Pancreas (tissue), 10 donors: ENCODE measurements around the gene CBLN3. TPM values are rescaled to one million over a fixed set of nuclear protein-coding genes. Genes with fewer than 3 reads are reported as not detected.
A peak's percentile ranks its signal among the peaks of the same experiment; 100 is the strongest.
"Not testable (repeated sequence)": the region's sequence is repeated elsewhere in the genome, so short reads cannot be mapped to it uniquely, and the experiment has no call there.

Experiments used
- ATAC-seq, 4 donors: fragments of 200-7000 bp; cut with Tn5 transposase; one replicate each; pipeline versions ENCODE4 v1.8.0 to v1.9.1; 2020; ENCODE audit warnings: mild to moderate bottlenecking in 4 of 4, moderate library complexity in 4 of 4
- DNase-seq, 6 donors: peaks; one replicate each; pipeline ENCODE4 v3.0.0-alpha.2; 2020
- FAIRE-seq: peaks from 2 replicates; lab custom pipeline; 2012; peaks lifted over from hg19 to GRCh38; lab: Jason Lieb, UNC
- H3K27ac ChIP-seq, 4 donors: fragments of 200-600 bp; sonication (generic); 1 replicate in 3 of 4; 2 replicates in 1 of 4; pipeline versions ENCODE4 v1.5.0 to v1.8.0; 2020
- H3K27me3 ChIP-seq, 4 donors: fragments of 200-600 bp; one replicate each; pipeline ENCODE4 v1.8.0; 2021
- H3K36me3 ChIP-seq, 3 donors: fragments of 200-600 bp; sonication (generic) in 1 of 3; one replicate each; pipeline versions ENCODE4 v1.5.0 to v1.8.0; 2020 to 2021
- H3K4me1 ChIP-seq, 3 donors: fragments of 200-600 bp; one replicate each; pipeline ENCODE4 v1.8.0; 2021
- H3K4me3 ChIP-seq, 4 donors: fragments of 200-600 bp; sonication (generic) in 2 of 4; one replicate each; pipeline versions ENCODE4 v1.5.0 to v1.8.0; 2020 to 2021
- H3K9me3 ChIP-seq, 4 donors: fragments of 200-600 bp; one replicate each; pipeline ENCODE4 v1.8.0; 2021
- CTCF ChIP-seq, 4 donors: fragments of 200-600 bp; sonication (generic) in 3 of 4; IDR thresholded peaks; one replicate each; pipeline versions ENCODE4 v1.5.0 to v1.8.0; 2021; ENCODE audit warnings: antibody characterized with exemption in 4 of 4
- WGBS, 2 donors: extraction: QIAGEN DNeasy Blood & Tissue Kit; methylation state at CpG; one replicate each; pipeline ENCODE4 v1.1.7; 2013; 5-methylcytosine and 5-hydroxymethylcytosine counted together
- intact Hi-C, 3 donors: fragments of 100-400 bp; cut with DNase I; formaldehyde crosslinking; loops; one replicate each; pipeline versions ENCODE4 v1.11.1 to v1.14.2; 2022
- polyA plus RNA-seq, 2 donors: library from polyadenylated mRNA; stranded (reverse); fragments of 200-250 nt; gene quantifications; one replicate each; pipeline ENCODE4 v1.2.3, GENCODE V29; 2013
- total RNA-seq, 6 donors: library from RNA; stranded (reverse); fragmentation: NEBNext Ultra II Directional in 4 of 6; extraction: Animal tissue kit (Norgen Biotek cat#: 25700) in 4 of 6; gene quantifications; one replicate each; pipeline versions ENCODE4 v1.2.1 to v1.2.4, GENCODE V29; 2021 to 2023
- donor health status: healthy with polysubstance abuse.
- donor health status: DM: no; HTN: no; CAD: no; lungs with moderate emphysema.
- donor health status: DM: no; HTN: no; CAD: no.
- donor health status: control.
- donor health status: control.
- donor health status: Bipolar disorder and iron deficiency.
- donor health status: DM: yes; HTN: yes; CAD: no.
- donor health status: DM: no; HTN: no; CAD: no.
- donor health status: DM: no; HTN: no; CAD: no.
- donor health status: DM: yes; HTN: yes; CAD: no.

The CBLN3 gene
- total and polyA plus RNA-seq, 8 donors = 0.47 to 5.6 (median 0.81) TPM

GRCh38 chr14:24392325-24393091 is 37.0 kb downstream of the CBLN3 start:
- peak overlapping the region in 1 of 4 donors; percentile 25 for H3K27ac ChIP-seq
- no peaks in the 10 kb centered on the region for H3K27me3 ChIP-seq
- intact Hi-C loops = no loop called here
- H3K4me3 ChIP-seq = no peak overlapping the region
- ATAC-seq (peak; percentile 45 to 80 (median 71)), FAIRE-seq (no peak), DNase-seq (no peak)
- H3K4me1 ChIP-seq = peaks cover 0 to 5% (median 0%) of the 10 kb centered on the region in 3 donors
- no peaks in the 10 kb centered on the region for H3K9me3 ChIP-seq
- no peaks in the 10 kb centered on the region for H3K36me3 ChIP-seq
- 45 to 48% methylated on average over 8 of the region's 8 CpGs for whole genome bisulfite sequencing, 2 donors
- no peak for TF ChIP-seq CTCF (IDR thresholded peaks at IDR 0.05)

GRCh38 chr14:24390701-24391468 is 38.6 kb downstream of the CBLN3 start:
- H3K27me3 ChIP-seq = no peaks in the 10 kb centered on the region

GRCh38 chr14:24389226-24389848 is 40.1 kb downstream of the CBLN3 start:
- FAIRE-seq = no peak
- no peak for TF ChIP-seq CTCF (IDR thresholded peaks at IDR 0.05)
- no peak overlapping the region for H3K27ac ChIP-seq
- intact Hi-C loops = no loop called here
- no peak for DNase-seq
- H3K4me3 ChIP-seq = no peak overlapping the region
- H3K36me3 ChIP-seq = no peaks in the 10 kb centered on the region
- no peaks in the 10 kb centered on the region for H3K27me3 ChIP-seq
- ATAC-seq = no peak
- 75 to 76% methylated on average over 11 of the region's 11 CpGs for WGBS, 2 donors
- peaks cover 0 to 5% (median 0%) of the 10 kb centered on the region in 3 donors for H3K4me1 ChIP-seq
- no peaks in the 10 kb centered on the region for H3K9me3 ChIP-seq

More at GRCh38 chr14:24390701-24391468, 38.6 kb downstream of the CBLN3 start:
- H3K36me3 ChIP-seq = no peaks in the 10 kb centered on the region
- WGBS, 2 donors = 74 to 75% methylated on average over 6 of the region's 6 CpGs
- no peak for TF ChIP-seq CTCF (IDR thresholded peaks at IDR 0.05)
- no peak overlapping the region for H3K4me3 ChIP-seq
- no peak overlapping the region for H3K27ac ChIP-seq
- ATAC-seq (no peak), DNase-seq (no peak), FAIRE-seq (no peak)
- H3K9me3 ChIP-seq = no peaks in the 10 kb centered on the region
- intact Hi-C loops = no loop called here
- peaks cover 0 to 5% (median 0%) of the 10 kb centered on the region in 3 donors for H3K4me1 ChIP-seq

GRCh38 chr14:24388474-24389179 is 40.8 kb downstream of the CBLN3 start:
- TF ChIP-seq CTCF (IDR thresholded peaks at IDR 0.05) = no peak
- Histone ChIP-seq H3K27ac (no peak overlapping the region), H3K4me3 (no peak overlapping the region), H3K27me3 (no peaks in the 10 kb centered on the region), H3K9me3 (no peaks in the 10 kb centered on the region), H3K36me3 (no peaks in the 10 kb centered on the region), H3K4me1 (peaks cover 0 to 5% (median 0%) of the 10 kb centered on the region in 3 donors)
- FAIRE-seq (no peak), ATAC-seq (no peak), DNase-seq (no peak)
- 69 to 71% methylated on average over 2 of the region's 2 CpGs for WGBS, 2 donors
- intact Hi-C loops = no loop called here

- WGBS, 2 donors = 73 to 88% methylated on average over 5 of the region's 5 CpGs
- H3K9me3 ChIP-seq, ATAC-seq, H3K27me3 ChIP-seq, DNase-seq, H3K4me3 ChIP-seq, FAIRE-seq, intact Hi-C loops, H3K27ac ChIP-seq, H3K4me1 ChIP-seq, H3K36me3 ChIP-seq: not testable (repeated sequence)
Measured at GRCh38 chr14:24387579-24387978, 41.9 kb downstream of the CBLN3 start.
